ENCODE data around the gene PUDP.
"Not testable (repeated sequence)": the region's sequence is repeated elsewhere in the genome, so short reads cannot be mapped to it uniquely, and the experiment has no call there.

PUDP gene

GRCh38 chrX:7019555-7019954 lies 128.4 kb downstream of the PUDP start:
- no peaks in the 10 kb centered on the region for H3K4me1 ChIP-seq
- TF ChIP-seq CTCF (IDR thresholded peaks at IDR 0.05; ENCODE audit: low read depth, low read length): no peak
- no peaks in the 10 kb centered on the region for H3K36me3 ChIP-seq
- H3K9me3 ChIP-seq: no peaks in the 10 kb centered on the region
- H3K4me3 ChIP-seq (ENCODE audit: low read depth, low read length): no peak overlapping the region
- no peak for DNase-seq
- no peaks in the 10 kb centered on the region for H3K27me3 ChIP-seq

- not testable (repeated sequence) for H3K4me3 ChIP-seq (ENCODE audit: low read depth, low read length); H3K27me3 ChIP-seq; H3K4me1 ChIP-seq; H3K36me3 ChIP-seq; DNase-seq; H3K9me3 ChIP-seq
Observed at GRCh38 chrX:7012262-7012834, 135.6 kb downstream of the PUDP start.

GRCh38 chrX:7010897-7011296 lies 137.1 kb downstream of the PUDP start:
- DNase-seq; H3K4me1 ChIP-seq; H3K4me3 ChIP-seq (ENCODE audit: low read depth, low read length); H3K36me3 ChIP-seq; H3K27me3 ChIP-seq; H3K9me3 ChIP-seq: not testable (repeated sequence)

- not testable (repeated sequence) for H3K9me3 ChIP-seq
Observed at GRCh38 chrX:7007328-7007727, 140.6 kb downstream of the PUDP start.

More at GRCh38 chrX:7007328-7007727, 140.6 kb downstream of the PUDP start:
- DNase-seq; H3K4me1 ChIP-seq; H3K36me3 ChIP-seq; H3K4me3 ChIP-seq (ENCODE audit: low read depth, low read length); H3K27me3 ChIP-seq: not testable (repeated sequence)
